GM18517 (cell line): Measurements from ENCODE around the gene KCNIP1.

Experiments used
- ATAC-seq: cut with Tn5 transposase; IDR thresholded peaks from one replicate; pipeline ENCODE4 v1.9.1; 2021; ENCODE audit warnings: mild to moderate bottlenecking, moderate library complexity; ENCODE audit not compliant: unreplicated experiment

Gene KCNIP1

GRCh38 chr5:170562166-170562874, 58.5 kb downstream of the KCNIP1 start:
- ATAC-seq, result no peak

- ATAC-seq, result no peak
These were observed 59.0 kb downstream of the KCNIP1 start for GRCh38 chr5:170562875-170563228.

GRCh38 chr5:170563824-170564567, 60.2 kb downstream of the KCNIP1 start:
- ATAC-seq, result no peak

GRCh38 chr5:170565072-170565471, 61.3 kb downstream of the KCNIP1 start:
- no peak for ATAC-seq

GRCh38 chr5:170569101-170569500, 65.3 kb downstream of the KCNIP1 start:
- ATAC-seq, result no peak

- no peak for ATAC-seq
These were observed 66.7 kb downstream of the KCNIP1 start for GRCh38 chr5:170570476-170570875.

GRCh38 chr5:170571281-170571731, 67.5 kb downstream of the KCNIP1 start:
- no peak for ATAC-seq

GRCh38 chr5:170571875-170572852, 68.3 kb downstream of the KCNIP1 start:
- no peak for ATAC-seq

GRCh38 chr5:170573114-170573513, 69.3 kb downstream of the KCNIP1 start:
- no peak for ATAC-seq

- no peak for ATAC-seq
These were observed 69.8 kb downstream of the KCNIP1 start for GRCh38 chr5:170573660-170574059.

- no peak for ATAC-seq
These were observed 73.0 kb downstream of the KCNIP1 start for GRCh38 chr5:170576602-170577535.

GRCh38 chr5:170579601-170580000, 75.8 kb downstream of the KCNIP1 start:
- ATAC-seq, result no peak

- ATAC-seq, result no peak
These were observed 77.4 kb downstream of the KCNIP1 start for GRCh38 chr5:170581211-170581610.

- no peak for ATAC-seq
These were observed 79.0 kb downstream of the KCNIP1 start for GRCh38 chr5:170582644-170583330.

- ATAC-seq, result no peak
These were observed 80.2 kb downstream of the KCNIP1 start for GRCh38 chr5:170584003-170584402.

GRCh38 chr5:170584450-170585058, 80.7 kb downstream of the KCNIP1 start:
- ATAC-seq, result no peak

- ATAC-seq, result no peak
These were observed 81.6 kb downstream of the KCNIP1 start for GRCh38 chr5:170585273-170585948.

- ATAC-seq, result no peak
These were observed 84.0 kb downstream of the KCNIP1 start for GRCh38 chr5:170587808-170588207.

- no peak for ATAC-seq
These were observed 85.8 kb downstream of the KCNIP1 start for GRCh38 chr5:170589643-170590042.
